ENCODE data around the gene MGLL.

MGLL gene

GRCh38 chr3:127711896-127712295, 110.4 kb downstream of the MGLL start:
- H3K4me1 ChIP-seq (ENCODE audit: control insufficient read depth in 1 of 2, insufficient read depth in 1 of 2, low read depth in 1 of 2, low read length in 1 of 2) = peaks cover 4 to 5% of the 10 kb centered on the region in 2 experiments
- H3K27me3 ChIP-seq = no peaks in the 10 kb centered on the region
- TF ChIP-seq, protein P1, sequence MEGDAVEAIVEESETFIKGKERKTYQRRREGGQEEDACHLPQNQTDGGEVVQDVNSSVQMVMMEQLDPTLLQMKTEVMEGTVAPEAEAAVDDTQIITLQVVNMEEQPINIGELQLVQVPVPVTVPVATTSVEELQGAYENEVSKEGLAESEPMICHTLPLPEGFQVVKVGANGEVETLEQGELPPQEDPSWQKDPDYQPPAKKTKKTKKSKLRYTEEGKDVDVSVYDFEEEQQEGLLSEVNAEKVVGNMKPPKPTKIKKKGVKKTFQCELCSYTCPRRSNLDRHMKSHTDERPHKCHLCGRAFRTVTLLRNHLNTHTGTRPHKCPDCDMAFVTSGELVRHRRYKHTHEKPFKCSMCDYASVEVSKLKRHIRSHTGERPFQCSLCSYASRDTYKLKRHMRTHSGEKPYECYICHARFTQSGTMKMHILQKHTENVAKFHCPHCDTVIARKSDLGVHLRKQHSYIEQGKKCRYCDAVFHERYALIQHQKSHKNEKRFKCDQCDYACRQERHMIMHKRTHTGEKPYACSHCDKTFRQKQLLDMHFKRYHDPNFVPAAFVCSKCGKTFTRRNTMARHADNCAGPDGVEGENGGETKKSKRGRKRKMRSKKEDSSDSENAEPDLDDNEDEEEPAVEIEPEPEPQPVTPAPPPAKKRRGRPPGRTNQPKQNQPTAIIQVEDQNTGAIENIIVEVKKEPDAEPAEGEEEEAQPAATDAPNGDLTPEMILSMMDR (IDR thresholded peaks at IDR 0.05) = no peak
- no peak overlapping the region for H3K4me3 ChIP-seq (ENCODE audit: low read depth in 1 of 2, low read length in 1 of 2)
- H3K36me3 ChIP-seq = peaks cover 10% of the 10 kb centered on the region
- no peak overlapping the region for H3K27ac ChIP-seq
- H3K9me3 ChIP-seq = no peaks in the 10 kb centered on the region

- H3K4me1 ChIP-seq (ENCODE audit: control insufficient read depth in 1 of 2, insufficient read depth in 1 of 2, low read depth in 1 of 2, low read length in 1 of 2) = peaks cover 4 to 5% of the 10 kb centered on the region in 2 experiments
- H3K27me3 ChIP-seq = no peaks in the 10 kb centered on the region
- no peaks in the 10 kb centered on the region for H3K9me3 ChIP-seq
- no peak overlapping the region for H3K4me3 ChIP-seq (ENCODE audit: low read depth in 1 of 2, low read length in 1 of 2)
- H3K36me3 ChIP-seq = peaks cover 10% of the 10 kb centered on the region
- H3K27ac ChIP-seq = no peak overlapping the region
- TF ChIP-seq, protein P1 (IDR thresholded peaks at IDR 0.05) = no peak
These were observed 111.2 kb downstream of the MGLL start for GRCh38 chr3:127711021-127711695.

- H3K4me3 ChIP-seq (ENCODE audit: low read depth in 1 of 2, low read length in 1 of 2) = no peak overlapping the region
- peaks cover 0 to under 1% of the 10 kb centered on the region in 2 experiments for H3K4me1 ChIP-seq (ENCODE audit: control insufficient read depth in 1 of 2, insufficient read depth in 1 of 2, low read depth in 1 of 2, low read length in 1 of 2)
- no peaks in the 10 kb centered on the region for H3K27me3 ChIP-seq
- H3K9me3 ChIP-seq = no peaks in the 10 kb centered on the region
- peaks cover 10% of the 10 kb centered on the region for H3K36me3 ChIP-seq
- H3K27ac ChIP-seq = no peak overlapping the region
- TF ChIP-seq, protein P1 (IDR thresholded peaks at IDR 0.05) = no peak
These were observed 112.0 kb downstream of the MGLL start for GRCh38 chr3:127710155-127710941.

DNA sequence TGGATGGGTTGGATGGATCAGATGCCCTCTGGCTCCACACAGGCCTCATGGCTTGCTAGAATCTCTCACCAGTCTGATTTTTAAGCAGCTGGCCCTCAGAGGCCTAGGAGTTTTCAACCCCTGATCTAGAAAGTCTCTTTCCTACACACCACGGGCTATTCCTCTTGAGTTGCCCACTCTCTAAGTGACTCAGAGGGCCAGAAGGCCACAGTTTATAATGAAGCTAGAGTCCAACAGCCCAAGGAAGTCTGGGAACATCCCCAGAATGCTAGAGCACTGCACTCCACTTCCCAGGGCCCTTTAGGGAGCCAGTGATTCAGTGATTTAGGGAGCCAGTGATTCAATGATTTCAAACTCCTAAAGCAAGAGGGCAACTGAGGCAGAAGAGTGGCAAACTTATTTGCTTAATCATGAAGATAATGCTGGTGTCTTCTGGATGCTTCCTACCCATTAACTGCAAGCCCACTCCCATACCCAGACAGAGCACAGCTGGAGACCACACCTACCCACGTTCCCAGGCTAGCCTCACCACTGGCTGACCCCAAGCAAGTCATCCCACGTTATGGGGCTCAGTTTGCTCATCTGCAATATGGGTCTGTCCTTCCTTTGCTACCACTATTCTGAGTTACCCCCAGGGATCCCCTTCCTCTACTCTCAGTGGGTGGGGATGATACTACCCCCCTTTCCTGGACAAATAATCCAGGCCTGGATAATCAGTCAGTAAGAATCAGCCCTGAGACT, 112.8 kb downstream of the MGLL start:
- no peaks in the 10 kb centered on the region for H3K4me1 ChIP-seq (ENCODE audit: control insufficient read depth in 1 of 2, insufficient read depth in 1 of 2, low read depth in 1 of 2, low read length in 1 of 2)
- H3K27ac ChIP-seq = no peak overlapping the region
- TF ChIP-seq, protein P1 (IDR thresholded peaks at IDR 0.05) = no peak
- no peak overlapping the region for H3K4me3 ChIP-seq (ENCODE audit: low read depth in 1 of 2, low read length in 1 of 2)
- H3K36me3 ChIP-seq = peaks cover 8% of the 10 kb centered on the region
- no peaks in the 10 kb centered on the region for H3K27me3 ChIP-seq
- no peaks in the 10 kb centered on the region for H3K9me3 ChIP-seq

DNA sequence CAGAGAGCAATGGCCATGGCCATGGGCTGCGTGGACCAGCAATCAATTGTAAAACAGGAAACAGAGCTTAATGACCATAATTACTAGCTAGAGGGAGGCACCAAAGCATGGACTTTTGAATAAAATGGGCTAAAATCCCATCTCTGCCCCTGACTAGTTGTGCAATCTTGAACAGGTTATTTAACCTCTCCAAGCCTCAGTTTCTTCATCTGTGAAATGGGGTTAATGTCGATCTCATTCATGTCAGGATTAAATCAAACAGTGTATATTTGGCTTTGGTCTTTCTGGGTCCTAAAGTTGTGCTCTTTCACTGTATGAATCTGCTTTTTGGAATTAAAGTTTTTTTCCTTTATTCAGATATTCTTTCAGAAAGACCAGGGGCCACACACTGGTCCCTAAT, 113.5 kb downstream of the MGLL start:
- no peak overlapping the region for H3K27ac ChIP-seq
- TF ChIP-seq, protein P1 (IDR thresholded peaks at IDR 0.05) = no peak
- H3K27me3 ChIP-seq = no peaks in the 10 kb centered on the region
- no peaks in the 10 kb centered on the region for H3K4me1 ChIP-seq (ENCODE audit: control insufficient read depth in 1 of 2, insufficient read depth in 1 of 2, low read depth in 1 of 2, low read length in 1 of 2)
- H3K36me3 ChIP-seq = peaks cover 4% of the 10 kb centered on the region
- H3K4me3 ChIP-seq (ENCODE audit: low read depth in 1 of 2, low read length in 1 of 2) = no peak overlapping the region
- no peaks in the 10 kb centered on the region for H3K9me3 ChIP-seq
